ENCODE results near the gene CDKAL1.

DNA sequence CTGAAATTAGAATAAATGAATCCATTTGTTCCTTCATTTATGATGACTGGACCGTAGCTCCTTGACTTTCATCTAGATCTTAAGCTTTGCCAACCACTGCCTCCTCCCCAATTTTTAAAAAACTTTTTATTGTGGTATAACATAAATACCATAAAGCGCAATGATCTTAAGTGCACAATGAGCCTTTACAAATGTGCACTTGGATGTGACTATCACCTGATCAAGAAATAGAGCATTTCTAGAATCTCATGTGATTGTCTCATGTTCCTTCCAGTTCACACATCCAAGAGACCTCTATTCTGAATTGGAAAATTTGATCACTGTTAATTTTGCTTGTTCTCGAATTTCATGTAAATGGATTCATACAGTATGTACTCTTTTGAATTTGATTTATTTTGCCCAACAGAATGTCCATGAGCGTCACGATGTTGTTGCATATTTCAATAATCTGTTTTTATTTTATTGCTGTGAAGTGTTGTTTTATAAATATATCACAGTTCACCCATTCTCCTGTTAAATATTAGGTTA, 442.2 kb downstream of the CDKAL1 start:
- no peak for TF ChIP-seq ZKSCAN3 (CRISPR knock-in tag; IDR thresholded peaks at IDR 0.05)
- no peak for TF ChIP-seq HNRNPLL (IDR thresholded peaks at IDR 0.05; ENCODE audit: low read depth, low read length, poor library complexity, severe bottlenecking)

Data from K562 (cell line).